Liver (tissue), 9 donors: ENCODE results near the gene DIAPH2. TPM values are rescaled to one million over a fixed set of nuclear protein-coding genes. Genes with fewer than 3 reads are reported as not detected.

Experiments used
- DNase-seq: peaks from one replicate; pipeline ENCODE4 v3.0.0-alpha.2; 2017; ENCODE audit warnings: low spot score
- H3K27ac ChIP-seq, 2 donors: one replicate each; pipeline ENCODE4 v1.7.0; 2013; ENCODE audit warnings: inconsistent platforms in 2 of 2, low read length in 2 of 2, control low read depth in 1 of 2, low read depth in 1 of 2, mild to moderate bottlenecking in 1 of 2
- H3K27me3 ChIP-seq, 4 donors: one replicate each; pipeline versions ENCODE4 v1.6.1 to v1.7.0; 2013; ENCODE audit warnings: low read length in 3 of 4, inconsistent platforms in 1 of 4, mild to moderate bottlenecking in 1 of 4, moderate library complexity in 1 of 4; ENCODE audit not compliant: control insufficient read depth in 4 of 4, insufficient read depth in 4 of 4
- H3K36me3 ChIP-seq, 4 donors: one replicate each; pipeline versions ENCODE4 v1.6.1 to v1.7.0; 2013; ENCODE audit warnings: low read length in 3 of 4, mild to moderate bottlenecking in 3 of 4, low read depth in 1 of 4, moderate library complexity in 1 of 4; ENCODE audit not compliant: control insufficient read depth in 4 of 4, insufficient read depth in 3 of 4
- H3K4me1 ChIP-seq, 4 donors: one replicate each; pipeline versions ENCODE4 v1.6.1 to v1.7.0; 2013; ENCODE audit warnings: low read length in 3 of 4, mild to moderate bottlenecking in 3 of 4, moderate library complexity in 1 of 4; ENCODE audit not compliant: control insufficient read depth in 4 of 4, insufficient read depth in 4 of 4
- H3K4me3 ChIP-seq, 3 donors: one replicate each; pipeline versions ENCODE4 v1.6.1 to v1.7.0; 2013; ENCODE audit warnings: low read length in 3 of 3, control low read depth in 1 of 3, low read depth in 1 of 3, mild to moderate bottlenecking in 1 of 3
- H3K9ac ChIP-seq, 2 donors: one replicate each; pipeline ENCODE4 v1.7.0; 2013; ENCODE audit warnings: low read length in 2 of 2, mild to moderate bottlenecking in 2 of 2, moderate library complexity in 2 of 2, control low read depth in 1 of 2, low read depth in 1 of 2
- H3K9me3 ChIP-seq, 4 donors: one replicate each; pipeline versions ENCODE4 v1.6.1 to v1.7.0; 2013; ENCODE audit warnings: low read length in 3 of 4; ENCODE audit not compliant: control insufficient read depth in 4 of 4
- ATF3 ChIP-seq: IDR thresholded peaks from 2 replicates; pipeline ENCODE4 v1.6.1; 2016; ENCODE audit warnings: antibody characterized with exemption
- CTCF ChIP-seq: fragments of 150-350 bp; IDR thresholded peaks from 2 replicates; pipeline ENCODE4 v1.5.1; 2017; ENCODE audit warnings: improper control_type of control experiment, low read depth, low read length; ENCODE audit not compliant: missing input control
- EGR1 ChIP-seq, 2 donors: IDR thresholded peaks; 2 replicates each; pipeline ENCODE4 v1.6.1; 2016 to 2018; ENCODE audit warnings: antibody characterized with exemption in 2 of 2, low read depth in 2 of 2
- FOXA1 ChIP-seq: IDR thresholded peaks from 2 replicates; pipeline ENCODE4 v1.6.1; 2016; ENCODE audit warnings: antibody characterized with exemption
- FOXA2 ChIP-seq: IDR thresholded peaks from 2 replicates; pipeline ENCODE4 v1.6.1; 2016; ENCODE audit warnings: antibody characterized with exemption
- GABPA ChIP-seq, 2 donors: IDR thresholded peaks in 1 of 2; conservative IDR thresholded peaks in 1 of 2; 2 replicates each; pipeline ENCODE4 v1.6.1; 2016; ENCODE audit warnings: antibody characterized with exemption in 2 of 2, mild to moderate bottlenecking in 1 of 2, moderate library complexity in 1 of 2
- HNF4A ChIP-seq, 2 donors: conservative IDR thresholded peaks; 2 replicates each; pipeline ENCODE4 v1.6.1; 2016; ENCODE audit warnings: antibody characterized with exemption in 2 of 2, mild to moderate bottlenecking in 2 of 2
- HNF4G ChIP-seq: IDR thresholded peaks from 2 replicates; pipeline ENCODE4 v1.6.1; 2016; ENCODE audit warnings: antibody characterized with exemption
- JUND ChIP-seq, 2 donors: IDR thresholded peaks; 2 replicates each; pipeline ENCODE4 v1.6.1; 2016; ENCODE audit warnings: antibody characterized with exemption in 2 of 2
- MAX ChIP-seq: IDR thresholded peaks from 2 replicates; pipeline ENCODE4 v1.6.1; 2016; ENCODE audit warnings: antibody characterized with exemption
- NR2F2 ChIP-seq: IDR thresholded peaks from 2 replicates; pipeline ENCODE4 v1.6.1; 2016; ENCODE audit warnings: antibody characterized with exemption
- RAD21 ChIP-seq, 2 donors: IDR thresholded peaks; 2 replicates each; pipeline ENCODE4 v1.6.1; 2016; ENCODE audit warnings: antibody characterized with exemption in 2 of 2, mild to moderate bottlenecking in 2 of 2
- REST ChIP-seq: IDR thresholded peaks from 2 replicates; pipeline ENCODE4 v1.6.1; 2016; ENCODE audit warnings: antibody characterized with exemption, mild to moderate bottlenecking
- RXRA ChIP-seq, 2 donors: IDR thresholded peaks; 2 replicates each; pipeline ENCODE4 v1.6.1; 2017 to 2018; ENCODE audit warnings: antibody characterized with exemption in 2 of 2, mild to moderate bottlenecking in 1 of 2
- SP1 ChIP-seq: IDR thresholded peaks from 2 replicates; pipeline ENCODE4 v1.6.1; 2018; ENCODE audit warnings: antibody characterized with exemption, mild to moderate bottlenecking
- TAF1 ChIP-seq: conservative IDR thresholded peaks from 2 replicates; pipeline ENCODE4 v1.6.1; 2016; ENCODE audit warnings: antibody characterized with exemption, mild to moderate bottlenecking
- YY1 ChIP-seq: IDR thresholded peaks from 2 replicates; pipeline ENCODE4 v1.6.1; 2016; ENCODE audit warnings: antibody characterized with exemption, mild to moderate bottlenecking
- ZBTB33 ChIP-seq: IDR thresholded peaks from 2 replicates; pipeline ENCODE4 v1.6.1; 2016; ENCODE audit warnings: antibody characterized with exemption
- WGBS: extraction: QIAGEN DNeasy Blood & Tissue Kit; methylation state at CpG from one replicate; pipeline ENCODE4 v1.1.7; 2013; 5-methylcytosine and 5-hydroxymethylcytosine counted together
- polyA plus RNA-seq, 2 donors: library from polyadenylated mRNA; stranded (reverse) in 1 of 2; unstranded in 1 of 2; fragments of 200-250 nt in 1 of 2; fragments of >200 nt in 1 of 2; fragmentation: Nextera tagmentation in 1 of 2; extraction: Ambion mirVana in 1 of 2; gene quantifications; one replicate each; pipeline versions ENCODE4 v1.2.1 to v1.2.3, GENCODE V29; 2013 to 2015
- total RNA-seq, 2 donors: library from RNA; depleted of rRNA; stranded (reverse); fragments of >200 nt; gene quantifications; one replicate each; pipeline ENCODE4 v1.2.3, GENCODE V29; 2014
- donor health status: healthy.
- donor health status: healthy.
- donor health status: healthy.
- donor health status: healthy.
- donor health status: healthy.

DIAPH2 gene
- total and polyA plus RNA-seq, 4 donors: 2.7 to 16.6 (median 5.3) TPM

- no peak overlapping the region for H3K9ac ChIP-seq
- no peaks in the 10 kb centered on the region for H3K9me3 ChIP-seq
- no peak overlapping the region for H3K4me3 ChIP-seq
- H3K27me3 ChIP-seq: no peaks in the 10 kb centered on the region
- no peak for DNase-seq
- WGBS: 36% methylated on average over 4 of the region's 4 CpGs
- H3K27ac ChIP-seq: no peak overlapping the region
- peaks cover 0 to 5% (median 1%) of the 10 kb centered on the region in 4 donors for H3K4me1 ChIP-seq
- H3K36me3 ChIP-seq: no peaks in the 10 kb centered on the region
- TF ChIP-seq JUND (IDR thresholded peaks at IDR 0.05) (no peak), HNF4A (conservative IDR thresholded peaks at IDR 0.05) (no peak), ZBTB33 (no peak), ATF3 (no peak), FOXA2 (no peak), GABPA (IDR thresholded peaks at IDR 0.05 in 1 of 2, conservative IDR thresholded peaks at IDR 0.05 in 1 of 2) (no peak), YY1 (no peak), CTCF (no peak), NR2F2 (no peak), HNF4G (no peak), EGR1 (IDR thresholded peaks at IDR 0.05; ENCODE audit: low read depth in 2 of 2) (no peak), REST (no peak), RXRA (IDR thresholded peaks at IDR 0.05) (no peak), MAX (no peak), FOXA1 (no peak), SP1 (no peak), RAD21 (IDR thresholded peaks at IDR 0.05) (no peak)
These were observed 76.9 kb downstream of the DIAPH2 start for GRCh38 chrX:96761566-96761965.

- no peak for DNase-seq
- Histone ChIP-seq H3K9ac (no peak overlapping the region), H3K9me3 (no peaks in the 10 kb centered on the region), H3K27ac (no peak overlapping the region), H3K4me3 (no peak overlapping the region), H3K36me3 (no peaks in the 10 kb centered on the region), H3K4me1 (peaks cover 0 to 5% (median 1%) of the 10 kb centered on the region in 4 donors), H3K27me3 (no peaks in the 10 kb centered on the region)
- WGBS: 88% methylated on average over 4 of the region's 4 CpGs
- TF ChIP-seq RXRA (IDR thresholded peaks at IDR 0.05): no peak
- no peak for TF ChIP-seq TAF1
- TF ChIP-seq SP1: no peak
- TF ChIP-seq REST: no peak
These were observed 79.0 kb downstream of the DIAPH2 start for GRCh38 chrX:96763608-96764007.
